ENCODE measurements around the gene EHMT2.

Gene EHMT2

GRCh38 chr6:31884528-31885035 is 12.9 kb downstream of the EHMT2 start:
- Mint-ChIP-seq H3K4me1 (no peaks in the 10 kb centered on the region), H3K9me3 (no peaks in the 10 kb centered on the region), H3K4me3 (no peak overlapping the region), H3K27ac (no peak overlapping the region), H3K27me3 (ENCODE audit: low read depth) (no peaks in the 10 kb centered on the region), H3K36me3 (ENCODE audit: low read depth) (peaks cover 67% of the 10 kb centered on the region)
- TF ChIP-seq CTCF (IDR thresholded peaks at IDR 0.05; ENCODE audit: unreplicated experiment in 3 of 3): no peak

GRCh38 chr6:31883676-31884075 is 13.8 kb downstream of the EHMT2 start:
- H3K4me1 Mint-ChIP-seq: no peaks in the 10 kb centered on the region
- peaks cover 64% of the 10 kb centered on the region for H3K36me3 Mint-ChIP-seq (ENCODE audit: low read depth)
- no peaks in the 10 kb centered on the region for H3K27me3 Mint-ChIP-seq (ENCODE audit: low read depth)
- no peak overlapping the region for H3K4me3 Mint-ChIP-seq
- TF ChIP-seq CTCF (IDR thresholded peaks at IDR 0.05; ENCODE audit: unreplicated experiment in 3 of 3): no peak
- H3K27ac Mint-ChIP-seq: no peak overlapping the region
- no peaks in the 10 kb centered on the region for H3K9me3 Mint-ChIP-seq

GRCh38 chr6:31882344-31882743 is 15.2 kb downstream of the EHMT2 start:
- no peak for TF ChIP-seq CTCF (IDR thresholded peaks at IDR 0.05; ENCODE audit: unreplicated experiment in 3 of 3)
- H3K27me3 Mint-ChIP-seq (ENCODE audit: low read depth): no peaks in the 10 kb centered on the region
- no peaks in the 10 kb centered on the region for H3K9me3 Mint-ChIP-seq
- H3K4me3 Mint-ChIP-seq: no peak overlapping the region
- no peaks in the 10 kb centered on the region for H3K4me1 Mint-ChIP-seq
- no peak overlapping the region for H3K27ac Mint-ChIP-seq
- H3K36me3 Mint-ChIP-seq (ENCODE audit: low read depth): peaks cover 58% of the 10 kb centered on the region

- TF ChIP-seq CTCF (IDR thresholded peaks at IDR 0.05; ENCODE audit: unreplicated experiment in 3 of 3): no peak
- Mint-ChIP-seq H3K36me3 (ENCODE audit: low read depth) (peaks cover 48% of the 10 kb centered on the region), H3K27me3 (ENCODE audit: low read depth) (no peaks in the 10 kb centered on the region), H3K9me3 (no peaks in the 10 kb centered on the region), H3K4me1 (no peaks in the 10 kb centered on the region), H3K27ac (no peak overlapping the region), H3K4me3 (no peak overlapping the region)
Observed at GRCh38 chr6:31881136-31881859, 16.2 kb downstream of the EHMT2 start.

GRCh38 chr6:31880616-31881015 is 16.9 kb downstream of the EHMT2 start:
- H3K27ac Mint-ChIP-seq: no peak overlapping the region
- no peak for TF ChIP-seq CTCF (IDR thresholded peaks at IDR 0.05; ENCODE audit: unreplicated experiment in 3 of 3)
- H3K4me3 Mint-ChIP-seq: no peak overlapping the region
- H3K36me3 Mint-ChIP-seq (ENCODE audit: low read depth): peaks cover 41% of the 10 kb centered on the region
- H3K27me3 Mint-ChIP-seq (ENCODE audit: low read depth): no peaks in the 10 kb centered on the region
- no peaks in the 10 kb centered on the region for H3K4me1 Mint-ChIP-seq
- H3K9me3 Mint-ChIP-seq: no peaks in the 10 kb centered on the region

- no peak overlapping the region for H3K27ac Mint-ChIP-seq
- no peaks in the 10 kb centered on the region for H3K4me1 Mint-ChIP-seq
- peaks cover 34% of the 10 kb centered on the region for H3K36me3 Mint-ChIP-seq (ENCODE audit: low read depth)
- no peaks in the 10 kb centered on the region for H3K9me3 Mint-ChIP-seq
- no peak overlapping the region for H3K4me3 Mint-ChIP-seq
- H3K27me3 Mint-ChIP-seq (ENCODE audit: low read depth): no peaks in the 10 kb centered on the region
- TF ChIP-seq CTCF (IDR thresholded peaks at IDR 0.05; ENCODE audit: unreplicated experiment in 3 of 3): no peak
Observed at GRCh38 chr6:31879901-31880300, 17.6 kb downstream of the EHMT2 start.
